Heart left ventricle (tissue), 16 donors: Measurements from ENCODE around the gene PRR13. TPM values are rescaled to one million over a fixed set of nuclear protein-coding genes. Genes with fewer than 3 reads are reported as not detected.
A peak's percentile ranks its signal among the peaks of the same experiment; 100 is the strongest.

Experiments used
- ATAC-seq, 4 donors: fragments of 200-7000 bp; cut with Tn5 transposase; one replicate each; pipeline ENCODE4 v1.9.1; 2020 to 2022; ENCODE audit warnings: moderate library complexity in 4 of 4, mild to moderate bottlenecking in 3 of 4, moderate number of reproducible peaks in 1 of 4
- DNase-seq, 5 donors: peaks; one replicate each; pipeline ENCODE4 v3.0.0-alpha.2; 2020
- H3K27ac ChIP-seq, 12 donors: fragments of 200-600 bp; sonication (generic) in 4 of 12; one replicate each; pipeline versions ENCODE4 v1.5.0 to v1.8.0; 2016 to 2022; ENCODE audit warnings: mild to moderate bottlenecking in 2 of 12
- H3K27me3 ChIP-seq, 9 donors: fragments of 200-600 bp; sonication (generic) in 2 of 9; one replicate each; pipeline versions ENCODE4 v1.5.1 to v1.8.0; 2016 to 2022; ENCODE audit warnings: mild to moderate bottlenecking in 3 of 9
- H3K36me3 ChIP-seq, 9 donors: fragments of 200-600 bp; sonication (generic) in 2 of 9; one replicate each; pipeline versions ENCODE4 v1.5.0 to v1.8.0; 2018 to 2022; ENCODE audit warnings: mild to moderate bottlenecking in 2 of 9
- H3K4me1 ChIP-seq, 12 donors: fragments of 200-600 bp; sonication (generic) in 4 of 12; one replicate each; pipeline versions ENCODE4 v1.5.0 to v1.8.0; 2016 to 2022; ENCODE audit warnings: mild to moderate bottlenecking in 3 of 12
- H3K4me3 ChIP-seq, 12 donors: fragments of 200-600 bp; sonication (generic) in 4 of 12; one replicate each; pipeline versions ENCODE4 v1.5.0 to v1.8.0; 2017 to 2022; ENCODE audit warnings: mild to moderate bottlenecking in 9 of 12, moderate library complexity in 4 of 12
- H3K9me3 ChIP-seq, 12 donors: fragments of 200-600 bp; sonication (generic) in 4 of 12; one replicate each; pipeline versions ENCODE4 v1.5.0 to v1.8.0; 2016 to 2022; ENCODE audit warnings: mild to moderate bottlenecking in 1 of 12
- CTCF ChIP-seq, 12 donors: fragments of 200-600 bp; sonication (generic) in 4 of 12; IDR thresholded peaks; one replicate each; pipeline versions ENCODE4 v1.5.0 to v1.8.0; 2018 to 2022; ENCODE audit warnings: antibody characterized with exemption in 12 of 12, mild to moderate bottlenecking in 5 of 12
- POLR2A ChIP-seq, 2 donors: fragments of 450-650 bp; IDR thresholded peaks; one replicate each; pipeline ENCODE4 v1.6.1; 2017; ENCODE audit warnings: antibody characterized with exemption in 2 of 2, mild to moderate bottlenecking in 2 of 2, moderate library complexity in 2 of 2
- WGBS, 4 donors: extraction: QIAGEN DNeasy Blood & Tissue Kit in 2 of 4; methylation state at CpG; one replicate each; pipeline versions ENCODE4 v1.1.5 to v1.1.7; 2013 to 2018; 5-methylcytosine and 5-hydroxymethylcytosine counted together
- intact Hi-C, 10 donors: fragments of 100-400 bp; cut with DNase I; formaldehyde crosslinking; loops; one replicate each; pipeline versions ENCODE4 v1.11.1 to v1.14.2; 2022
- polyA plus RNA-seq, 2 donors: library from polyadenylated mRNA; stranded (reverse); fragments of 200-250 nt; gene quantifications; one replicate each; pipeline ENCODE4 v1.2.3, GENCODE V29; 2013
- total RNA-seq, 9 donors: library from RNA; depleted of rRNA in 2 of 9; stranded (reverse); fragments of >200 nt in 2 of 9; fragmentation: NEBNext Ultra II Directional in 3 of 9; extraction: Animal tissue kit (Norgen Biotek cat#: 25700) in 3 of 9; gene quantifications; one replicate each; pipeline versions ENCODE4 v1.1.0 to v1.2.4, GENCODE V29; 2016 to 2023
- donor health status: ischemic (EF 13 %, LVEDD 7.1; RV severe dilation, severe dysfunction).
- donor health status: healthy with polysubstance abuse.
- donor health status: DM: no; HTN: yes; CAD: no.
- donor health status: DM: no; HTN: no; CAD: no.
- donor health status: ischemic (EF 25% LVEDD 6.9; RV normal size, moderate dysfunction).
- donor health status: ischemic (EF 25% LVEDD 5.7; RV mildly dilated, moderate dysfunction).
- donor health status: healthy.
- donor health status: DM: yes; HTN: yes; CAD: no.
- donor health status: ischemic (EF 35%, LVEDD 5.7; RV mildly dilated, moderate dysfunction).
- donor health status: nonischemic (EF 11% LVEDD 7.7; RV severe dilation, severe dysfunction).
- donor health status: DM: yes; HTN: yes; CAD: no.
- donor health status: PGD.
- donor health status: ischemic (EF 29% LVEDD 5.4; RV normal size, mild dysfunction).
- donor health status: nonischemic (EF 23%, LVEDD 6.1; RV moderate dilation, normal function).

PRR13 gene
- total and polyA plus RNA-seq, 11 donors, result 25.7 to 121 (median 53.1) TPM

- no peaks in the 10 kb centered on the region for H3K27me3 ChIP-seq
- DNase-seq, result no peak
- intact Hi-C loops, result loop anchor here in 1 of 10 donors (5.0 kb wide), 1 partner anchor 33 kb away; the partner anchor contains the start of gene MAP3K12
- ATAC-seq, result no peak
- H3K9me3 ChIP-seq, result no peaks in the 10 kb centered on the region
- no peak for TF ChIP-seq CTCF (IDR thresholded peaks at IDR 0.05)
- no peak for TF ChIP-seq POLR2A (IDR thresholded peaks at IDR 0.05)
- 33 to 45% (median 38%) methylated on average over 5 of the region's 5 CpGs for WGBS, 4 donors
- H3K4me3 ChIP-seq, result no peak overlapping the region
- peak overlapping the region in 9 of 12 donors; percentile 16 to 75 (median 46) for H3K27ac ChIP-seq
- H3K36me3 ChIP-seq, result peaks cover 8 to 100% (median 100%) of the 10 kb centered on the region in 9 donors
- peaks cover 2 to 84% (median 57%) of the 10 kb centered on the region in 12 donors for H3K4me1 ChIP-seq
These were observed 22.4 kb downstream of the PRR13 start for GRCh38 chr12:53463802-53464560.

GRCh38 chr12:53464685-53465418 is 23.3 kb downstream of the PRR13 start:
- no peak for DNase-seq
- H3K4me1 ChIP-seq, result peaks cover 2 to 82% (median 56%) of the 10 kb centered on the region in 12 donors
- H3K36me3 ChIP-seq, result peaks cover 8 to 100% (median 100%) of the 10 kb centered on the region in 9 donors
- H3K27me3 ChIP-seq, result no peaks in the 10 kb centered on the region
- peak overlapping the region in 4 of 12 donors; percentile 2 to 60 (median 36) for H3K27ac ChIP-seq
- no peak for ATAC-seq
- WGBS, 4 donors, result 80 to 91% (median 85%) methylated on average over 11 of the region's 11 CpGs
- intact Hi-C loops, result loop anchor here in 1 of 10 donors (5.0 kb wide), 1 partner anchor 32 kb away; the partner anchor contains the start of gene MAP3K12
- TF ChIP-seq POLR2A (IDR thresholded peaks at IDR 0.05), result no peak
- no peak for TF ChIP-seq CTCF (IDR thresholded peaks at IDR 0.05)
- H3K4me3 ChIP-seq, result no peak overlapping the region
- H3K9me3 ChIP-seq, result no peaks in the 10 kb centered on the region

GRCh38 chr12:53465679-53466078 is 24.1 kb downstream of the PRR13 start:
- peak overlapping the region in 9 of 12 donors; percentile 2 to 60 (median 42) for H3K27ac ChIP-seq
- H3K9me3 ChIP-seq, result no peaks in the 10 kb centered on the region
- DNase-seq (no peak), ATAC-seq (no peak)
- peaks cover 8 to 100% (median 100%) of the 10 kb centered on the region in 9 donors for H3K36me3 ChIP-seq
- 46 to 56% (median 54%) methylated on average over 2 of the region's 2 CpGs for WGBS, 4 donors
- intact Hi-C loops, result no loop called here
- no peak for TF ChIP-seq CTCF (IDR thresholded peaks at IDR 0.05)
- TF ChIP-seq POLR2A (IDR thresholded peaks at IDR 0.05), result no peak
- H3K4me3 ChIP-seq, result no peak overlapping the region
- no peaks in the 10 kb centered on the region for H3K27me3 ChIP-seq
- H3K4me1 ChIP-seq, result peaks cover 5 to 82% (median 54%) of the 10 kb centered on the region in 12 donors

- intact Hi-C loops, result no loop called here
- Histone ChIP-seq H3K9me3 (no peaks in the 10 kb centered on the region), H3K27ac (peak overlapping the region in 7 of 12 donors; percentile 8 to 60 (median 42)), H3K4me3 (no peak overlapping the region), H3K36me3 (peaks cover 8 to 100% (median 100%) of the 10 kb centered on the region in 9 donors), H3K4me1 (peaks cover 6 to 78% (median 48%) of the 10 kb centered on the region in 12 donors), H3K27me3 (no peaks in the 10 kb centered on the region)
- no peak for TF ChIP-seq POLR2A (IDR thresholded peaks at IDR 0.05)
- no peak for TF ChIP-seq CTCF (IDR thresholded peaks at IDR 0.05)
- 52 to 58% (median 55%) methylated on average over 4 of the region's 4 CpGs for WGBS, 4 donors
- ATAC-seq, result peak in 2 of 4 donors; percentile 2 to 13
- no peak for DNase-seq
These were observed 25.1 kb downstream of the PRR13 start for GRCh38 chr12:53466640-53467039.
